Stimulated activated CD4-positive, alpha-beta T cell treated with anti-CD3 and anti-CD28 coated beads, Interleukin-15, amount 100 ng/mL, for 48 hours (primary cell): Measurements from ENCODE around the gene TAOK3.

Experiments
- DNase-seq, 2 donors: peaks; one replicate each; pipeline ENCODE4 v3.0.0-alpha.2; 2020; ENCODE audit warnings: low read depth in 2 of 2

The TAOK3 gene

GRCh38 chr12:118212606-118213005 is 160.1 kb downstream of the TAOK3 start:
- no peak for DNase-seq

DNA sequence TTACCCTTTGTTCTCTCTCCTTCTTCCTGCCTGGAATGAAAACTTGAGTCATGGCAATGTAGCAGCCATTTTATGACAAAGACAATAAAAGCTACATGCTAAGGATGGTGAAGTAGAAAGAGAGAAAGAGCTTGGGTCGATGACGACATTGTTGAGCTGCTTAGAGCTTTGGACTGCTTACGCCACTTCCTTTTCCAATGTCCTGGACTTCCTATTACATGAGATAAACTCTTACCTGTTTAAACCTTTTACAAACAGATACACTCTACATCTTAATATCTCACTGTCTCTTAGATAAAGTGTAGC is 166.6 kb downstream of the TAOK3 start:
- DNase-seq: no peak

- DNase-seq: no peak
These were observed 178.7 kb downstream of the TAOK3 start for GRCh38 chr12:118193958-118194357.

DNA sequence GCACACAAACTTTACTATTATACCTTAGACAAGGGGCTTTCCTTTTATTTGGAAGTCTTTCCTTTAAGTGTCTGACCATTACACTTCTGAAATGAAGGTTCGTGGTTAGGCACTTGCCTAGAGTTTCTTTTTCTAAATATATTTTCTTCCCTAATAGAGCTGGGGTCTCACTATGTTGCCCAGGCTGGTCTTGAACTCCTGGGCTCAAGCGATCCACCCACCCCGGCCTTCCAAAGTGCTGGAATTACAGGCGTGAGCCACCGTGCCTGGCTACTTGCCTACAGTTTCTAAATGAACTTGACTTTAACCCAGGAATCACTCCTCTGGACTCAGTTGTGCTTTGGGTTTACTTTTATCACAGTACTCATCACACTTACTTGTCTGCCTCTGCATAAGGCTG is 179.2 kb downstream of the TAOK3 start:
- no peak for DNase-seq

- DNase-seq: no peak
These were observed 182.4 kb downstream of the TAOK3 start for GRCh38 chr12:118190266-118190665.

GRCh38 chr12:118189741-118190191 is 182.9 kb downstream of the TAOK3 start:
- no peak for DNase-seq

GRCh38 chr12:118188690-118189371 is 183.9 kb downstream of the TAOK3 start:
- no peak for DNase-seq

DNA sequence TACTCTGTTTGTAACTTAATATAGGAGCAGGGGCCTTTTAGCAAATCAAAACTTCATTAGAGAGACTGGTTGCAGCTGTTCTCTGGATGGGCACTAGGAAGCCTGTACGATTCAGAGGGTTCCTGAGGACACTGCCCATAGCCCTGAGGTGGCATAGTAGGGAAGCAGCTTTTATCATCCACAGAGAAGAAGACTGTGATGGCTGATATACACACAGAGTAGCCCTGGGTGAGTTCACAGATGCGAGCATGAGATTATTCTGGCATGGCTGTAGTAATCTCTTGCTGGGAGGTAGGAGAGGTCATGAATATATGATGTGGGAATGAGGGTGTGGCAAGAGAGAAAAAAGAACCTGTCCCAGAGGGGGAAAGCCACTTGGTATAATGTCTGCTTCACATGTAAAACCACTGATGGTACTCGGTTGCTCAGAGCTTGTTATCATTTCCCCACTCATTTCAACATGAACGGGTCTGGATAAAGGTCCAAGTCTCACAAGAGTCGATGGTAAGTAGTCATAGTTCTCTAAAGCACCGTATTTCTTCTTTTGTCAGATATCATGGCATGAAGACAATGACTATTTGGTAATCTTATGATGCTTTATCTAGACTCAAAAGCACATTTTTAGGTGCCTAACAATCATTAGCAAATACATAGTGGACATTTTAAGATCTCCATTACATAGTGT is 184.8 kb downstream of the TAOK3 start:
- DNase-seq: no peak

DNA sequence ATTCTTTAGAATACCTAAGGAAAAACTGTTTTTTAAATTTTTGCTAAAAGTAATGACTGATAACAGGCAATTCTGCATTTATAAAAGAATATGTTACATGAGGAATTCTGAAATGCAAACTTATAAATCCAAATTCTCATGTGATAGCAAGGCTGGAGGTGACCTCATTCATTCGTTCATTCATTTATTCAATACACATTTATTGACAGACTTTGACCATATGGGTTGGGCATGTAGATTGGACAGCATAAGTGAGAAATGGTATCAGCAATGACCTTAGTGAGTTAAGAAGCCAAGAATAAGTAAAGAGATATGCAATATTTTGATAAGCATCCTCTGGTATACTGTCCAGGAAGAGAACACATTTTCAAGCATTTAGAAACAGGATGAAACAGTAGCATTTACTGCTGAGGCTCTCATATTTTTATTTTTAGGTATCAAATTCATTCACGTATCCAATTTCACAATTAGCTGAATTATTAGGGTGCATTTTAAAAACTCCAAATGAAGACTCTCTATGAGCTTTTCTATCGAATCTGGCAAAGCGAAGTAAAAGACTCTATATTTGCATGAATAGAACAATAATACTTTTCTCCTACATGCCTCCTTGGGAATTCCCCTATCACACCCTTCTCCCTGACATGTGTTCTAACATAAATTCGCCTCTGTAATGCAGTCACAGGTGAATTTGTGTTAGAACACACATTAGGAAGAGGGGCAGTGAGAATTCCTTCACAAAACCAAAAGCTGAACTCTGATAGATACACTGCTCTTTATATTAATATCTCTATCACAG is 186.9 kb downstream of the TAOK3 start:
- no peak for DNase-seq

DNA sequence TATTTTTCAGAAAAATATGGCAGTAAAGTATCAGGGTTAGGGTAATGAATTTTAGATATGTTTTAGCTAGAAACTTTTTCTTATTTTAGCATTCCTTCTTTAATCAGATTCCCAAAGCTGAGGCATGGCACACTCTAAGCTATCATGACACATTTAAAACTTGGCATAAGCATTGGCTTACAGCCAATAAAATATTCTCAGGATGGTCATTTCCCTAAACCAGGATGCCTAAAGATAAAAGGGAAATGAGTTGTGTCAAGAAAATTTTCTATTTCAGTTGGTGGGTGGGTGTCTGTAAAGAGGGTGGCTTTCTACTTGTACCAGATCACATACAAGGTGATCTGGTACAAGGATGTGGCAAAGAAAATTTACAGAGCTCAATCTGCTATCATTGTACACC is 189.0 kb downstream of the TAOK3 start:
- no peak for DNase-seq

DNA sequence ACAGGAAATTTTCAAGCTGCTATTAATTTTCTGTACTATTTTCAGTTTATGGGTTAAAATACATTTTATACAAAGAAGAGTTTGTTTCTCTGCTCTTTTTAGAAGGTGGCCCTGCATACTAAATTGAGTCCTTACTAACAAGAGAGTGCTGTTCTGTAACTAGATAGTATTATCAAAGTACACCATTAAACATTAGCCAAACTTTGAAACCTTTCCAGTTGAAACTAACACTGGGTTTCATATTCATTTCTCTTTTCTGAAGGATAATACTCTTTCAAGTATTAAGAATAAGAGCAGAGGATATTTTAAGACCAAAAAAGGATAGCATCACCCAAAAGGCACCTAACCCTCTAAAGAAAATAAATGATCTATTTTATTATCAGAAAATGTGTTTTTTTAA is 189.6 kb downstream of the TAOK3 start:
- DNase-seq: no peak

DNA sequence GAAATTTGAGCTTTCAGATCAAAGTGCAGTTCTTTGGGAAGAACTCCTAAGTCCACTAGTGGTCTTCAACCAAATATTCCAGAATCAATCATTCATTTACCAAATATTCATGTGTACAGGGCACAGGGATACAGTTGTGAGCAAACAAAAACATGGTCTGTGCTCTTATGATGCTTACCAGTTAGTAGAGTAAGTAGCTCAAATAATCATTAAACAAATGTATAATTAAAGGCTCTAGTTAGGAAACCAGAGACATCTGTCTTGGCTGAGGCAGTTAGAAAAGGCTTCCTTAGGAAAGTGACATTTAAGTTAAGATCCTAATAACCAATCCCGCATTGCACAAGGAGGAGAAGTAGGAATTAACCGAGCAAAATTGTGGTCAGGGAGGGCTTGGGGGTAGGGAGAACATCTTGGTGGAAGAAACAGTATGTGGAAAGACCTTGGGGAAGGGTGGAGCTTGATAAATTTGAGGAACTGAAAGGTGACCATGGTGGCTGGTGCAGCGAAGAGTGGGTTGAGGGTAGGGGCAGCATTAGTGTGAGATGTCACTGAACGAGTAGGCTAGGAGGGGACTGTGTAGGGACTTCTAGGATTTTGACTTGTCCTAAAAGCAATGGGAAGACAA is 196.8 kb downstream of the TAOK3 start:
- no peak for DNase-seq

- DNase-seq: no peak
These were observed 205.8 kb downstream of the TAOK3 start for GRCh38 chr12:118166946-118167345.

DNA sequence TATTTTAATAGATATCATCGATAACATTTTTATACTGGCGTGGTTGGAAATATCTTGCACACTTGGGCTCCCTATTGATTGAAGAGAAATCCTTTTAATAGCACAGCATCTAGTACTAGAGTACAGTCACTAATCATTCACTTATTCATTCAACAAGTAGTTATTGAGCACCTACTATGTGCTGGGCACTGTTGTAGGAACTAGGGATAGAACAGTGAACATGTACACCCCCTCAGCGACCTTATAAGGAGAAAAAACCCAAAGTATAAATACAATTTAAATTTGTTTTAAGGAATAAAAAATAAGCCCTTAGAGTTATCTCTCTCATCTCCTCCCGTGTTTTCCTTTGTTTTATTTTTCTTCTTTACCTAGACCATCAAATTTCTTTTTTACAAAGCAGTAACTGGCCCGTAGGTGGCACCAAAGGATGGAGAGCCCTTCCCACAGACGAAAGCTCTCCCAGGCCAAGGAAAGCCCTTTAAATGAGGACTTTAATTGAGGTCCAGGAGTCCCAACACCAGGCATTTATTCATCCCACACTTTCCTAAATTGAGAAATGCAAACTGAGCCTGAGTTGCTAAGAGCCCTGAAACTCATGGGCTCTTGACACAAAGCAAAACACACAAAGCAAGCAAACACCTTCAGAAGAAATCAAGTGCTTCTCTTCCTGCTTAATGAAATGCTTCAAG is 207.8 kb downstream of the TAOK3 start:
- DNase-seq: no peak

- DNase-seq: no peak
These were observed 212.2 kb downstream of the TAOK3 start for GRCh38 chr12:118160536-118160935.

DNA sequence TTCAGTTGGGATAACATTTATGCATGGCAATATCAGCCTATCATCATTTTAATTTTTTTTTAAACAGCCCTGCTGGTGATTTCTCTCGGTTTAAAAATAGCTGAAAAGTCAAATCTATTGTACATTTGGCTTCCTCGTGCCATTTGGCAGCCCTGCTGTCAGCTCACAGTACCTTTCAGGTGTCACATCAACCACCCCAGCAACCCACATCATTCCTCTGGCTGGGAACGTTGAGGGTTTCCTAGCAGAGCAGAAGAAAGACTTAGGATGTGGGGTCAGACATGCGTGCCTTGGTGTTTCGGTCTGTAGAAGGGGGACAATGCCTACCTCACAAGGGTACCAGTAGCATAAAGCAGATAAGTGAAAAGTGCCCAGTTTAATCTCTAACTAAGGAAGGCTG is 221.0 kb downstream of the TAOK3 start:
- no peak for DNase-seq

DNA sequence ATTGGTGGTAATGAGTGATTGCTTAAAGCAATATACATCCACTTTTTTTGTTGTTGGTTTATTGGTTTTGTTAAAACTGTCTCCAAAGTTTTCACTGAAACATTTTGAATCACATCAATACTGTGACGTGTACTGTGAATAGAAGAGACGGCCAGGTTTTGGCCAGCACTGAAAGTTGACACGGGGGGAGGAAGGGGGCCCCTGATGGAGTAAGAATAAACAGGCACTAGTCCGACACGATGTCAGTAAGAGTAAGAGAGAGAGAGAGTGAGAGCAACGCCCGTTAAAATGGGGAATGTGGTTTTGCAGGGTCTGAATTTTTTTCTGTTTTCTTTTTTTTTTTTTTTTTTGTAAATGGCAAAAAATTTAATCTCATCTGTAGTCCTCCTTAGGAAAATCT is 222.1 kb downstream of the TAOK3 start:
- DNase-seq: no peak

- DNase-seq: no peak
These were observed 224.4 kb downstream of the TAOK3 start for GRCh38 chr12:118148287-118148686.

DNA sequence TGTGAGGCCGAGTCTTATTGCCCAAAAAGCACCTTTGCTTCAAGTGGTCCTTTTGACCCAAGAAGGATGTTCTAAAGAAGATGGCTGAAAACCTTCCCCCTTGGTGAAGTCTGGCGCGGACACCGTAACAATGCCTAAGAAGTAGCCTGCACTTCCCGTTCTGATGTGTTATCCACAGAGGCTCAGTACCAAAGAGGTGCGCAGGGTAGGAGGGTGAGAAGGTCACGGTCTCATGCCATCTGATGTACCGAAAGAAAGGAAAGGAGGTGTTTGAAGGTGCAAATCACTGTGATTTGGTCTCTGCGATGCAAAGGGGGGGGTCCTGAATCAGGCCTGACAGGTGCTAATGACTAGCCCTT is 226.9 kb downstream of the TAOK3 start:
- DNase-seq: no peak

DNA sequence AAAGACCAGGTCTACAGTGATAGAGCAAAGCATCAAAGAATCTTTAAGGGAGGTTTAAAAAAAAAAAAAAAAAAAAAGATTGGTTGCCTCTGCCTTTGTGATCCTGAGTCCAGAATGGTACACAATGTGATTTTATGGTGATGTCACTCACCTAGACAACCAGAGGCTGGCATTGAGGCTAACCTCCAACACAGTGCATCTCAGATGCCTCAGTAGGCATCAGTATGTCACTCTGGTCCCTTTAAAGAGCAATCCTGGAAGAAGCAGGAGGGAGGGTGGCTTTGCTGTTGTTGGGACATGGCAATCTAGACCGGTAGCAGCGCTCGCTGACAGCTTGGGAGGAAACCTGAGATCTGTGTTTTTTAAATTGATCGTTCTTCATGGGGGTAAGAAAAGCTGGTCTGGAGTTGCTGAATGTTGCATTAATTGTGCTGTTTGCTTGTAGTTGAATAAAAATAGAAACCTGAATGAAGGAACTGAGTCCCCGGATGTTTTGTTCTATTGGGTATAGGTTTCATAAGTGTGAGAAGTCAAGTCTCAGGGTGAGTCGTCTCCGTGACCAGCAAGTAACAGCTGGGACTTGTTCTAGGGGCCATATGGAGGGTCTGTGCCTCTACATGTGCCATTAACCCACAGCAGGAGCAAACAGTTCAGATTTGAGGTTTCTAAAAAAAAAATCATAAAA is 227.5 kb downstream of the TAOK3 start:
- no peak for DNase-seq

DNA sequence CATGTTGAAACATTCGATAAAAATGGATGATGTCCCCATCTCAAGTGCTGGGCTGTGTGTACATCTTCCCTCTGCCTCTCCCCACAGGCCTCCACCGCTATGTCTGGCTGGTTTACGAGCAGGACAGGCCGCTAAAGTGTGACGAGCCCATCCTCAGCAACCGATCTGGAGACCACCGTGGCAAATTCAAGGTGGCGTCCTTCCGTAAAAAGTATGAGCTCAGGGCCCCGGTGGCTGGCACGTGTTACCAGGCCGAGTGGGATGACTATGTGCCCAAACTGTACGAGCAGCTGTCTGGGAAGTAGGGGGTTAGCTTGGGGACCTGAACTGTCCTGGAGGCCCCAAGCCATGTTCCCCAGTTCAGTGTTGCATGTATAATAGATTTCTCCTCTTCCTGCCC is 228.2 kb downstream of the TAOK3 start:
- no peak for DNase-seq
